GM23338 (cell line): Measurements from ENCODE around the gene TRPM3. TPM values are rescaled to one million over a fixed set of nuclear protein-coding genes. Genes with fewer than 3 reads are reported as not detected.

Experiments used
- ATAC-seq: fragments of 200-7000 bp; cut with Tn5 transposase; 3 replicates; pipeline ENCODE4 v1.9.1; 2020
- DNase-seq: peaks from one replicate; pipeline ENCODE4 v3.0.0-alpha.2; 2015; ENCODE audit warnings: low spot score
- H2AFZ ChIP-seq: fragments of 200-600 bp; sonication (generic); 2 replicates; pipeline ENCODE4 v1.8.0; 2016; ENCODE audit warnings: antibody characterized with exemption, mild to moderate bottlenecking, moderate library complexity
- H3F3A ChIP-seq: fragments of 200-600 bp; sonication (generic); replicated peaks from 2 replicates; pipeline ENCODE4 v1.8.0; 2017; ENCODE audit warnings: antibody characterized with exemption, mixed run types, low read depth
- H3K27ac ChIP-seq: fragments of 200-600 bp; sonication (generic); 2 replicates; pipeline ENCODE4 v1.6.1; 2016; ENCODE audit warnings: low read depth
- H3K27me3 ChIP-seq: fragments of 200-600 bp; sonication (generic); 2 replicates; pipeline ENCODE4 v1.8.0; 2016; ENCODE audit warnings: mild to moderate bottlenecking, mixed run types, moderate library complexity; ENCODE audit not compliant: insufficient read depth
- H3K36me3 ChIP-seq: fragments of 200-600 bp; sonication (generic); 2 replicates; pipeline ENCODE4 v1.8.0; 2016; ENCODE audit warnings: mild to moderate bottlenecking; ENCODE audit not compliant: insufficient read depth
- H3K4me1 ChIP-seq: fragments of 200-600 bp; sonication (generic); 2 replicates; pipeline ENCODE4 v1.8.0; 2016; ENCODE audit warnings: mild to moderate bottlenecking, moderate library complexity; ENCODE audit not compliant: insufficient read depth
- H3K4me2 ChIP-seq: fragments of 200-600 bp; sonication (generic); 2 replicates; pipeline ENCODE4 v1.7.1; 2017; ENCODE audit warnings: mixed run types
- H3K4me3 ChIP-seq: fragments of 200-600 bp; sonication (generic); 2 replicates; pipeline ENCODE4 v1.6.1; 2016; ENCODE audit warnings: mixed run types
- H3K79me2 ChIP-seq: fragments of 200-600 bp; sonication (generic); replicated peaks from 2 replicates; pipeline ENCODE4 v1.8.0; 2017; ENCODE audit warnings: mild to moderate bottlenecking; ENCODE audit not compliant: insufficient read depth
- H3K9me2 ChIP-seq: fragments of 200-600 bp; sonication (generic); 2 replicates; pipeline ENCODE4 v1.8.0; 2017; ENCODE audit not compliant: insufficient read depth
- H4K20me1 ChIP-seq: fragments of 200-600 bp; sonication (generic); replicated peaks from 2 replicates; pipeline ENCODE4 v1.8.0; 2017; ENCODE audit warnings: mild to moderate bottlenecking; ENCODE audit not compliant: insufficient read depth
- H3K27ac Mint-ChIP-seq: 2 replicates; pipeline ENCODE4 v1.8.0; 2020; ENCODE audit warnings: inconsistent platforms, mild to moderate bottlenecking, moderate library complexity, mixed read lengths
- H3K27me3 Mint-ChIP-seq: 3 replicates; pipeline ENCODE4 v1.8.0; 2022; ENCODE audit warnings: low read depth, mild to moderate bottlenecking, moderate library complexity, mixed read lengths, inconsistent platforms; ENCODE audit not compliant: insufficient read depth, poor library complexity
- H3K36me3 Mint-ChIP-seq: 3 replicates; pipeline ENCODE4 v1.8.0; 2021; ENCODE audit warnings: low read depth, mild to moderate bottlenecking, inconsistent platforms, moderate library complexity, mixed read lengths
- H3K4me1 Mint-ChIP-seq: 3 replicates; pipeline ENCODE4 v1.8.0; 2020; ENCODE audit warnings: mild to moderate bottlenecking, inconsistent platforms, mixed read lengths
- H3K4me3 Mint-ChIP-seq: 3 replicates; pipeline ENCODE4 v1.8.0; 2021; ENCODE audit warnings: moderate library complexity, mild to moderate bottlenecking, inconsistent platforms, mixed read lengths
- H3K9me3 Mint-ChIP-seq: 3 replicates; pipeline ENCODE4 v1.8.0; 2020; ENCODE audit warnings: moderate library complexity, mild to moderate bottlenecking, inconsistent platforms, mixed read lengths
- EZH2 ChIP-seq: fragments of 200-600 bp; sonication (generic); IDR thresholded peaks from one replicate; pipeline ENCODE4 v1.8.0; 2017; ENCODE audit warnings: antibody characterized with exemption, mild to moderate bottlenecking, low read depth; ENCODE audit not compliant: unreplicated experiment
- JUNB ChIP-seq: IDR thresholded peaks from one replicate; pipeline ENCODE4 v1.6.1; 2016; ENCODE audit warnings: antibody characterized with exemption; ENCODE audit not compliant: unreplicated experiment
- NANOG ChIP-seq: IDR thresholded peaks from 2 replicates; pipeline ENCODE4 v1.6.1; 2016; ENCODE audit warnings: antibody characterized with exemption, borderline replicate concordance
- REST ChIP-seq: IDR thresholded peaks from one replicate; pipeline ENCODE4 v1.6.1; 2018; ENCODE audit warnings: antibody characterized with exemption; ENCODE audit not compliant: unreplicated experiment
- STAT1 ChIP-seq: IDR thresholded peaks from one replicate; pipeline ENCODE4 v1.6.1; 2016; ENCODE audit warnings: antibody characterized with exemption; ENCODE audit not compliant: unreplicated experiment
- ZNF331 ChIP-seq: fragments of 250-450 bp; sonication (Bioruptor Pico); IDR thresholded peaks from 2 replicates; pipeline ENCODE4 v1.5.0; 2020; ENCODE audit warnings: low read depth, mild to moderate bottlenecking, moderate library complexity
- ZNF462 ChIP-seq: fragments of 250-450 bp; sonication (Bioruptor Pico); IDR thresholded peaks from 2 replicates; pipeline ENCODE4 v1.5.0; 2020; ENCODE audit warnings: mild to moderate bottlenecking, moderate library complexity
- polyA plus RNA-seq: library from polyadenylated mRNA; unstranded; fragments of >200 nt; fragmentation: Nextera tagmentation; extraction: Ambion mirVana; gene quantifications from 2 replicates; pipeline ENCODE4 v1.2.1, GENCODE V29; 2016
- total RNA-seq: library from RNA; depleted of rRNA; stranded (reverse); fragments of >200 nt; shearing (Covaris generic); gene quantifications from 2 replicates; pipeline ENCODE4 v1.2.3, GENCODE V29; 2014

Gene TRPM3
- total and polyA plus RNA-seq, 2 experiments from 2014 or later: 2.8 to 8.2 TPM

GRCh38 chr9:70486127-70486526 is 635.3 kb downstream of the TRPM3 start:
- DNase-seq (no peak), ATAC-seq (no peak)
- H3K27me3 ChIP-seq: no peaks in the 10 kb centered on the region
- Mint-ChIP-seq H3K4me3 (no peak overlapping the region), H3K36me3 (no peaks in the 10 kb centered on the region), H3K4me1 (peaks cover under 1% of the 10 kb centered on the region; the same call in 2 of the 3 replicates), H3K9me3 (no peaks in the 10 kb centered on the region), H3K27me3 (no peaks in the 10 kb centered on the region), H3K27ac (no peak overlapping the region)
- no peak overlapping the region for H3K4me2 ChIP-seq
- no peak overlapping the region for H3K4me3 ChIP-seq
- TF ChIP-seq NANOG (no peak), JUNB (no peak), EZH2 (no peak), STAT1 (no peak), ZNF331 (no peak), REST (no peak), ZNF462 (CRISPR knock-in tag) (no peak)
- no peaks in the 10 kb centered on the region for H3K79me2 ChIP-seq
- H2AFZ ChIP-seq: no peak overlapping the region
- H3K27ac ChIP-seq: no peak overlapping the region
- no peaks in the 10 kb centered on the region for H3K4me1 ChIP-seq
- no peaks in the 10 kb centered on the region for H4K20me1 ChIP-seq
- 0 out of 2 replicates have a peak, but pooled peaks cover 2% of the 10 kb centered on the region for H3K9me2 ChIP-seq
- H3F3A ChIP-seq: no peaks in the 10 kb centered on the region
- no peaks in the 10 kb centered on the region for H3K36me3 ChIP-seq
